Right lobe of liver (tissue), 4 donors: ENCODE measurements around the gene MACROD2.

Experiments
- POLR2A ChIP-seq: fragments of 450-650 bp; IDR thresholded peaks from one replicate; pipeline ENCODE4 v1.6.1; 2017; ENCODE audit warnings: antibody characterized with exemption, mild to moderate bottlenecking
- TF ChIP-seq, protein P1 (sequence below), 4 donors: fragments of 200-600 bp in 3 of 4; fragments of 450-650 bp in 1 of 4; IDR thresholded peaks; one replicate each; pipeline versions ENCODE4 v1.5.1 to v1.8.0; 2016 to 2022; ENCODE audit warnings: antibody characterized with exemption in 4 of 4, mild to moderate bottlenecking in 2 of 4
- donor health status: DM: no; HTN: no; CAD: no.
- donor health status: DM: no; HTN: no; CAD: no.
- donor health status: DM: no; HTN: yes; CAD: no.

DNA sequence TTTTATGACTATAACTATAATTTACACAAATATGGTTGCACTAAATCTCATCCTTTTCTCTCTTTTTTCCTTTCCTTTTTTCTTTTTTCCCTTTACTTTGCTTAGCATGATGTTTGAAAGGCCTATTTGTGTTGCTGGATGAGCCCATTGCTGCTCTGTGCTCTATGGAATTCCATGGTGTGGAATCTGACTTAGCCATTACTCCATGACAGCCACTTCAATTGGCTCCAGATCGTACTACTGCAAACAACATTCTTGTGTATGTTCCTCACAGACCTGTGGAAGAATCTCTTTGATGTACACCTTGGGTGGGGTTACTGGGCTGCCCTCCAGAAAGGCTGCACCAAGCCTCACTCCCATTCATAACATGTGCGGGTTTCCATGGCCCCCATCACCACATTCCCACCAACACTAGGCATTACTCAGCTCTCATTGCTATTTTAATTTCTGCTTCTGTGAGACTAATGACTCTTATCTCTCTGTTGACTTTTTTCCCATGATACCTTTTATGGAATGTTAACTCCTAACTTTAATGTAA, 1598.9 kb downstream of the MACROD2 start:
- no peak for TF ChIP-seq POLR2A
- TF ChIP-seq, protein P1, sequence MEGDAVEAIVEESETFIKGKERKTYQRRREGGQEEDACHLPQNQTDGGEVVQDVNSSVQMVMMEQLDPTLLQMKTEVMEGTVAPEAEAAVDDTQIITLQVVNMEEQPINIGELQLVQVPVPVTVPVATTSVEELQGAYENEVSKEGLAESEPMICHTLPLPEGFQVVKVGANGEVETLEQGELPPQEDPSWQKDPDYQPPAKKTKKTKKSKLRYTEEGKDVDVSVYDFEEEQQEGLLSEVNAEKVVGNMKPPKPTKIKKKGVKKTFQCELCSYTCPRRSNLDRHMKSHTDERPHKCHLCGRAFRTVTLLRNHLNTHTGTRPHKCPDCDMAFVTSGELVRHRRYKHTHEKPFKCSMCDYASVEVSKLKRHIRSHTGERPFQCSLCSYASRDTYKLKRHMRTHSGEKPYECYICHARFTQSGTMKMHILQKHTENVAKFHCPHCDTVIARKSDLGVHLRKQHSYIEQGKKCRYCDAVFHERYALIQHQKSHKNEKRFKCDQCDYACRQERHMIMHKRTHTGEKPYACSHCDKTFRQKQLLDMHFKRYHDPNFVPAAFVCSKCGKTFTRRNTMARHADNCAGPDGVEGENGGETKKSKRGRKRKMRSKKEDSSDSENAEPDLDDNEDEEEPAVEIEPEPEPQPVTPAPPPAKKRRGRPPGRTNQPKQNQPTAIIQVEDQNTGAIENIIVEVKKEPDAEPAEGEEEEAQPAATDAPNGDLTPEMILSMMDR (IDR thresholded peaks at IDR 0.05) = no peak
